ENCODE results near the gene PWWP2B.
"Not testable (repeated sequence)": the region's sequence is repeated elsewhere in the genome, so short reads cannot be mapped to it uniquely, and the experiment has no call there.

The PWWP2B gene

DNA sequence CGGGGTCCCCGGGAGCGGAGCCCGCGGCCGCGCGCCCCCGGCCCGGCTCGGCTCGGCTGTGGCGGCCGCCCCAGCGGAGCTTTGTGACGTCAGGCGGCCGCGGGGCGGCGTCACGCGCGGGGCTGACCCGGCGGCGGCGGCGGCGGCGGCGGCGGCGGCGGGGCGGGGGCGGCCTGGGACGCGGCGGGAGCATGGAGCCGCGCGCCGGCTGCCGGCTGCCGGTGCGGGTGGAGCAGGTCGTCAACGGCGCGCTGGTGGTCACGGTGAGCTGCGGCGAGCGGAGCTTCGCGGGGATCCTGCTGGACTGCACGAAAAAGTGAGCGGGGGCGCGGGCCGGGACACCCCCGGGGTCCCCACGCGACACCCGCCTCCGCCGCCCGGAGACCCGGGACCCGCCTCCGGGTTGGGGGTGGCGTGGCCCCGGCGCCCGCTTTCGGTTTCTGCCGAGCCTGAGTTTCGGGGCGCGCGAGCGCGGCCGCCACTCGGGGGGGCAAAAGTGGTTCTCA is at the start of gene PWWP2B:
PWWP2B (plus strand) TSS at position 165 of the 506 bp plus-strand sequence; CDS start at position 192, 27 bp downstream.
- Histone ChIP-seq H3K4me3 (ENCODE audit: low read length) (peak within 1 kb of the TSS; percentile 75), H3K9ac (ENCODE audit: low read length) (peak within 1 kb of the TSS; percentile 92), H3K27me3 (ENCODE audit: control insufficient read depth, insufficient read depth, low read length) (no peaks in the 10 kb centered on the region), H3K4me1 (ENCODE audit: control insufficient read depth, insufficient read depth, low read length) (peaks cover 53% of the 10 kb centered on the region), H3K9me3 (ENCODE audit: control insufficient read depth, low read length) (no peaks in the 10 kb centered on the region), H3K36me3 (ENCODE audit: control insufficient read depth, insufficient read depth, low read length) (no peaks in the 10 kb centered on the region)

DNA sequence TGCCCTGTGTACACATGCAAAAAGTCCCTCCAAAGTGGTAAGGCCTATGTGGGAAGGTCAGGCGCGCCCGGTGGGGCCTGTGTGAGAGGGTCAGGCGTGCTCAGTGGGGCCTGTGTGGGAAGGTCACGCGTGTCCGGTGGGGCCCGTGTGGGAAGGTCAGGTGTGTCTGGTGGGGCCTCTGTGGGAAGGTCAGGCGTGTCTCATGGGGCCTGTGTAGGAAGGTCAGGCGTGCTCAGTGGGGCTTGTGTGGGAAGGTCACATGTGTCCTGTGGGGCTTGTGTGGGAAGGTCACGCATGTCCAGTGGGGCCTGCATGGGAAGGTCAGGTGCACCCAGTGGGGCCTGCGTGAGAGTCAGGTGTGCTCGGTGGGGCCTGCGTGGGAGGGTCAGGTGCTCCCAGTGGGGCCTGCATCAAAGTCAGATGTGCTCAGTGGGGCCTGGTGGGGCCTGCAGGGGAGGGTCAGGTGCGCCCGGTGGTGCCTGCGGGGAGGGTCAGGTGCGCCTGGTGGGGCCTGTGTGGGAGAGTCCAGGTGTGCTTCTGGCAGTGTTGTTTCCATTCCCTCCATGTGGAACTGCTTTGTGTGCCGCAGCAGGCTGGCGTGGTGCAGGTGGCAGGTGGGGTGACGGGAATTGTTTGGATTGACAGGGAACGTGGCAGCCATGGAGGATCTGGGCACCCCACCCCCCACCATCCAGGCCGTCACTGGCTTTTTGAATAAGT is 49.6 kb upstream of the PWWP2B start:
- Histone ChIP-seq H3K4me3 (ENCODE audit: low read length) (no peak overlapping the region), H3K9ac (ENCODE audit: low read length) (no peak overlapping the region), H3K4me1 (ENCODE audit: control insufficient read depth, insufficient read depth, low read length) (no peaks in the 10 kb centered on the region), H3K9me3 (ENCODE audit: control insufficient read depth, low read length) (no peaks in the 10 kb centered on the region), H3K36me3 (ENCODE audit: control insufficient read depth, insufficient read depth, low read length) (no peaks in the 10 kb centered on the region), H3K27me3 (ENCODE audit: control insufficient read depth, insufficient read depth, low read length) (no peaks in the 10 kb centered on the region)

- no peaks in the 10 kb centered on the region for H3K27me3 ChIP-seq (ENCODE audit: control insufficient read depth, insufficient read depth, low read length)
- no peak overlapping the region for H3K9ac ChIP-seq (ENCODE audit: low read length)
- no peaks in the 10 kb centered on the region for H3K36me3 ChIP-seq (ENCODE audit: control insufficient read depth, insufficient read depth, low read length)
- no peaks in the 10 kb centered on the region for H3K4me1 ChIP-seq (ENCODE audit: control insufficient read depth, insufficient read depth, low read length)
- H3K9me3 ChIP-seq (ENCODE audit: control insufficient read depth, low read length) = no peaks in the 10 kb centered on the region
- H3K4me3 ChIP-seq (ENCODE audit: low read length) = no peak overlapping the region
Measured at GRCh38 chr10:132347931-132348267, 49.1 kb upstream of the PWWP2B start.

- H3K4me1 ChIP-seq (ENCODE audit: control insufficient read depth, insufficient read depth, low read length) = no peaks in the 10 kb centered on the region
- H3K9me3 ChIP-seq (ENCODE audit: control insufficient read depth, low read length) = no peaks in the 10 kb centered on the region
- no peak overlapping the region for H3K4me3 ChIP-seq (ENCODE audit: low read length)
- H3K9ac ChIP-seq (ENCODE audit: low read length) = no peak overlapping the region
- no peaks in the 10 kb centered on the region for H3K36me3 ChIP-seq (ENCODE audit: control insufficient read depth, insufficient read depth, low read length)
- no peaks in the 10 kb centered on the region for H3K27me3 ChIP-seq (ENCODE audit: control insufficient read depth, insufficient read depth, low read length)
Measured at GRCh38 chr10:132349766-132350165, 47.2 kb upstream of the PWWP2B start.

DNA sequence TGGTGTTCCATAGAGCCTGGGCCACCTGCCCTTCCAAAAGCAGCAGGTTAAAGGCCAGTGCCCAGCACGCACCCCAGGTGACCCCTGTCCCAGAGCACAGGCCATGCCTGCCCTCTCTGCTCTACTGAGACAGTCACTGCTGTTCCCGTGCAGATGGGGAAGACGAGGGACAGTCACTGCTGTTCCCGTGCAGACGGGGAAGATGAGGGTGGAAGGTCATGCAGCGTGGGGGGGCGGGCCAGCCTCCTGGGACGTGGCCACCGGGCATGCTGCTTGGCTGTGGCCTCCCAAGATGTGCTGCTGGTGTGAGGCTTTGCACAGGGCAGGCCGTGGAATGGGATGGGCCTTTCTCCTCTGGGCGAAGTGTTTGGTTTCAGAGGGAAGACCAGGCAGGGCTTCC is 46.6 kb upstream of the PWWP2B start:
- Histone ChIP-seq H3K9me3 (ENCODE audit: control insufficient read depth, low read length) (no peaks in the 10 kb centered on the region), H3K36me3 (ENCODE audit: control insufficient read depth, insufficient read depth, low read length) (no peaks in the 10 kb centered on the region), H3K27me3 (ENCODE audit: control insufficient read depth, insufficient read depth, low read length) (no peaks in the 10 kb centered on the region), H3K4me3 (ENCODE audit: low read length) (no peak overlapping the region), H3K4me1 (ENCODE audit: control insufficient read depth, insufficient read depth, low read length) (no peaks in the 10 kb centered on the region), H3K9ac (ENCODE audit: low read length) (no peak overlapping the region)

DNA sequence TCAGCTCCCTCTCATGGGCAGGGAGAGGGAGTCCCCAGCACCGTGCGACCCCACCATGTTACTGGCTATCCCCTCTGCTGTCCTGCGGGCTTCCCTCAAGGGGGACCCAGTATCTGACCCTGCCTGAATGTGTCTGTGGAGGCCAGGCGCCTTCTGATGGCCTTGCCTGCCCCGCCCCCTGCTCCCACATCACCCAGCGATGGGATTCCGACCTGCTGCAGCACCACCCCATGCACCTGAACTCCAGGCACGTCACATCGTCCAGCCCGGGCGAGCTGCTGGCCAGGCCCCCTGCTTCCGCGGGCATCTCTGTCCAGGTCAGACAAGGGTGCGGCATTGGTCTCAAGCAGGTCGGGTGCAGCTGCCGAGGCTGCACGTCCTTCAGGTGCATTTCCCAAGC is 46.1 kb upstream of the PWWP2B start:
- H3K27me3 ChIP-seq (ENCODE audit: control insufficient read depth, insufficient read depth, low read length) = no peaks in the 10 kb centered on the region
- no peaks in the 10 kb centered on the region for H3K9me3 ChIP-seq (ENCODE audit: control insufficient read depth, low read length)
- H3K4me1 ChIP-seq (ENCODE audit: control insufficient read depth, insufficient read depth, low read length) = no peaks in the 10 kb centered on the region
- H3K9ac ChIP-seq (ENCODE audit: low read length) = no peak overlapping the region
- no peaks in the 10 kb centered on the region for H3K36me3 ChIP-seq (ENCODE audit: control insufficient read depth, insufficient read depth, low read length)
- H3K4me3 ChIP-seq (ENCODE audit: low read length) = no peak overlapping the region

- Histone ChIP-seq H3K27me3 (ENCODE audit: control insufficient read depth, insufficient read depth, low read length) (no peaks in the 10 kb centered on the region), H3K4me1 (ENCODE audit: control insufficient read depth, insufficient read depth, low read length) (no peaks in the 10 kb centered on the region), H3K36me3 (ENCODE audit: control insufficient read depth, insufficient read depth, low read length) (no peaks in the 10 kb centered on the region), H3K4me3 (ENCODE audit: low read length) (no peak overlapping the region), H3K9ac (ENCODE audit: low read length) (no peak overlapping the region), H3K9me3 (ENCODE audit: control insufficient read depth, low read length) (no peaks in the 10 kb centered on the region)
Measured at GRCh38 chr10:132351611-132352010, 45.4 kb upstream of the PWWP2B start.

GRCh38 chr10:132352462-132353308 is 44.3 kb upstream of the PWWP2B start:
- not testable (repeated sequence) for H3K9ac ChIP-seq (ENCODE audit: low read length); H3K4me3 ChIP-seq (ENCODE audit: low read length); H3K4me1 ChIP-seq (ENCODE audit: control insufficient read depth, insufficient read depth, low read length); H3K27me3 ChIP-seq (ENCODE audit: control insufficient read depth, insufficient read depth, low read length); H3K9me3 ChIP-seq (ENCODE audit: control insufficient read depth, low read length); H3K36me3 ChIP-seq (ENCODE audit: control insufficient read depth, insufficient read depth, low read length)

DNA sequence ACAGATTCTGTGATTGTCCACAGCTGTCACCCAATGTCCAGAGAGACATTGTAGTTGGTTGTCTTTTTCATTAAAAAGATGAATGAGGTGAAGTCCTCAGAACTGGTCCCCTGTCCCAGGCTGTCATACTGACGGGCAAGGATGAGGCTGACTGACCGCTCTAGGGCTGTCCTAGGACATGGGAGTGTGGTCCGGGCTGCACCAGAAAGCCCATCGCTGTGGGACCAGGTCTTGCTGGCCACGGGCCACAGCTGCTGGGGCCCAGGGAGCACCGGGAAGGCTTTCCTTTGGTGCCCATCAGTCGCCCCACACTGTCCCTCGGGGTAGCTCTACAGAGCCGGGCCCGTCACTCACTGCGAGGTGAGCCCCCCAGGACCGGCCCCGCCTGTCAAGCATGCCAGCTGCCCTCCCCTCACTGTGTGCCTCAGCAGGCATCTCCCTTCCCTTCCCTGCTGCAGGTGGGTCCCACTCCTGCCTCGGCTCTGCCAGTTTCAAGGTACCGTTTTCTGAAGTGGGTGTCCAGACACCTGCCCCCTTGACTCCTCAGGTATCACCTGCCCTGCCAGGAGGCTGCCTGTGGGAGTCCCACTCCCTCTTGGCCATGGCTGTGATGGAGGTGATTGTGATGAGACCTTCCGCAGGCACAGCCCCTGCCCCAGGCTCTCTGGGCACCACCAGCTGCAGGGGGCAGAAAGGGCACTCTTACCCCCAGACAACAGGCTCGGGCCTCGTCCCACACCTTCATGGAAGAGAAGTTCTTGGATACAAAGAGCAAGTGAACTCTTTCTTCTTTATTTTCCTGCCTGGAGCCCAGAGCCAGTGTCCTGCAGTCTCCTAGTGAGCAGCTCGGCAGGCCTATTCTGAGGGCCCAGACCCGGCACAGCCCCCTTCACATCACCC is 43.3 kb upstream of the PWWP2B start:
- H3K4me3 ChIP-seq (ENCODE audit: low read length) = no peak overlapping the region
- H3K4me1 ChIP-seq (ENCODE audit: control insufficient read depth, insufficient read depth, low read length) = no peaks in the 10 kb centered on the region
- no peaks in the 10 kb centered on the region for H3K36me3 ChIP-seq (ENCODE audit: control insufficient read depth, insufficient read depth, low read length)
- no peaks in the 10 kb centered on the region for H3K9me3 ChIP-seq (ENCODE audit: control insufficient read depth, low read length)
- no peaks in the 10 kb centered on the region for H3K27me3 ChIP-seq (ENCODE audit: control insufficient read depth, insufficient read depth, low read length)
- no peak overlapping the region for H3K9ac ChIP-seq (ENCODE audit: low read length)

DNA sequence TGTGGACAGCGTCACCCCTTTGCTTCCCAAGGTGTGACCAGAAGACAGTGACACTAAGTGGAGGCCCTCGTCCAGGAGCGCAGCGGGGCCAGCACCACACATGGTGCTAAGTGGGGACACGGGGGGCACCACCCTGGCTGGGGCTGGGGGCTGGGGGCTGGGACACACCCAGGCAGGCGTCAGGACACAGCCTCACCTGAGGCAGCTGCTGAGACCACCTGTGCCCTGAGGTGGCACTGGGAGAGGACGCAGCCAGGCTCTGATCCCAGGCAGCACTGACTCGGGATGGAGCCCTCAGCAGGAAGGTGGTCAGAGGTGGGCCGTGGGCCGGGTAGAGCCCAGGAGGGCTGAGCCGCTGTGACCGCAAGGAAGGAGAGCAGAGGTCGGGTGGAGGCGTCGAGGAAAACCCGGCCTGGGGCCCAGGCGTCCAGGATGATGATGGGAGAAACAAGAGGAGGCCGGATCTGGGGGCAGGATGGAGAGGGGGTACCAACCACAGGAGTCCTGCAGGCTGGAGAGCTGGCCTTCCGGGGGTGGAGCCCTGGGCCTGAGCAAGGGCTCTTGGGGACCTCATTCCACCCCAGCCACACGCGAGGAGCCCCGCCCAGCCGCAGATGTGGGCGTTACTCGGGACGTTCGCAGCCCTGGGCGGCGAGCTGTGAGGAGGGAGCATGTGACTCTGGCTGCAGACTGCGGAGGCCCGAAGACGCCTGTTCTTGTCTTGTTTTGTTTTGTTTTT is 42.5 kb upstream of the PWWP2B start:
- no peaks in the 10 kb centered on the region for H3K27me3 ChIP-seq (ENCODE audit: control insufficient read depth, insufficient read depth, low read length)
- H3K36me3 ChIP-seq (ENCODE audit: control insufficient read depth, insufficient read depth, low read length) = no peaks in the 10 kb centered on the region
- H3K4me3 ChIP-seq (ENCODE audit: low read length) = no peak overlapping the region
- H3K4me1 ChIP-seq (ENCODE audit: control insufficient read depth, insufficient read depth, low read length) = no peaks in the 10 kb centered on the region
- H3K9ac ChIP-seq (ENCODE audit: low read length) = no peak overlapping the region
- no peaks in the 10 kb centered on the region for H3K9me3 ChIP-seq (ENCODE audit: control insufficient read depth, low read length)

- no peaks in the 10 kb centered on the region for H3K27me3 ChIP-seq (ENCODE audit: control insufficient read depth, insufficient read depth, low read length)
- H3K36me3 ChIP-seq (ENCODE audit: control insufficient read depth, insufficient read depth, low read length) = no peaks in the 10 kb centered on the region
- H3K4me1 ChIP-seq (ENCODE audit: control insufficient read depth, insufficient read depth, low read length) = no peaks in the 10 kb centered on the region
- no peak overlapping the region for H3K9ac ChIP-seq (ENCODE audit: low read length)
- no peak overlapping the region for H3K4me3 ChIP-seq (ENCODE audit: low read length)
- no peaks in the 10 kb centered on the region for H3K9me3 ChIP-seq (ENCODE audit: control insufficient read depth, low read length)
Measured at GRCh38 chr10:132355297-132355696, 41.7 kb upstream of the PWWP2B start.
